Fibroblast of lung (primary cell): ENCODE results near the gene DLG2.

Experiments
- CTCF ChIP-seq, 2 donors: IDR thresholded peaks in 1 of 2; conservative IDR thresholded peaks in 1 of 2; 1 replicate in 1 of 2; 2 replicates in 1 of 2; pipeline ENCODE4 v1.5.1; 2011 to 2012; ENCODE audit warnings: low read length in 2 of 2, control low read depth in 1 of 2, inconsistent platforms in 1 of 2, low read depth in 1 of 2, mild to moderate bottlenecking in 1 of 2
- EZH2 ChIP-seq: IDR thresholded peaks from 2 replicates; pipeline ENCODE4 v1.5.1; 2012; ENCODE audit warnings: low read length, control low read depth, mild to moderate bottlenecking; ENCODE audit errors: missing control alignments

- TF ChIP-seq CTCF (conservative IDR thresholded peaks at IDR 0.05 in 1 of 2, IDR thresholded peaks at IDR 0.05 in 1 of 2; ENCODE audit: low read depth in 1 of 2, low read length in 2 of 2) (no peak), EZH2 (no peak)
Measured at GRCh38 chr11:83554876-83555275, 2072.3 kb downstream of the DLG2 start.
